ENCODE data around the gene COA3.
"Not testable (repeated sequence)": the region's sequence is repeated elsewhere in the genome, so short reads cannot be mapped to it uniquely, and the experiment has no call there.

The COA3 gene

DNA sequence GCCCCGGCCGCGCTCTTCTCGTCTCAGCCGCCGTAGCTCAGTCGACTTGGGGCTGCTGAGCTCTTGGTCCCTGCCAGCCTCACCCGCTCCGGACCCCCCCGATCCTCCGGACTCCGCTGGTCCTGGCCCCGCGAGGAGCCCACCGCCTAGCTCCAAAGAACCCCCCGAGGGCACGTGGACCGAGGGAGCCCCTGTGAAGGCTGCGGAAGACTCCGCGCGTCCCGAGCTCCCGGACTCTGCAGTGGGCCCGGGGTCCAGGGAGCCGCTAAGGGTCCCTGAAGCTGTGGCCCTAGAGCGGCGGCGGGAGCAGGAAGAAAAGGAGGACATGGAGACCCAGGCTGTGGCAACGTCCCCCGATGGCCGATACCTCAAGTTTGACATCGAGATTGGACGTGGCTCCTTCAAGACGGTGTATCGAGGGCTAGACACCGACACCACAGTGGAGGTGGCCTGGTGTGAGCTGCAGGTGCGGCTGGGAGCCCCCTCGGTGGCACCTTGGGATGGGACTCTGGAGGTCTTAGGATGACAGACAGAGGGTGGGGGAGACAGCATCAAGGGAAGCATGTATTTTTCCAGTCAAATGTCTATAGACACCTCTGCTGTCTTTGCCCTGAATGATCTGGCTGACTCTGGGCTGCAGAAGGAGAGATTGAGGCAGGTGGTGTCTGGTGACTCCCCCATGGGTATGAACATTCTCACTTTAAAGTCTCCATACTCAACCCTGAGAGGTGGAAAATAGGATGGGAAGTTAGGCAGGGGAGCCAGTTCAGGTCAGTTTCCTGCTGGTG lies 17.5 kb downstream of the COA3 start:
- no peak for DNase-seq

DNA sequence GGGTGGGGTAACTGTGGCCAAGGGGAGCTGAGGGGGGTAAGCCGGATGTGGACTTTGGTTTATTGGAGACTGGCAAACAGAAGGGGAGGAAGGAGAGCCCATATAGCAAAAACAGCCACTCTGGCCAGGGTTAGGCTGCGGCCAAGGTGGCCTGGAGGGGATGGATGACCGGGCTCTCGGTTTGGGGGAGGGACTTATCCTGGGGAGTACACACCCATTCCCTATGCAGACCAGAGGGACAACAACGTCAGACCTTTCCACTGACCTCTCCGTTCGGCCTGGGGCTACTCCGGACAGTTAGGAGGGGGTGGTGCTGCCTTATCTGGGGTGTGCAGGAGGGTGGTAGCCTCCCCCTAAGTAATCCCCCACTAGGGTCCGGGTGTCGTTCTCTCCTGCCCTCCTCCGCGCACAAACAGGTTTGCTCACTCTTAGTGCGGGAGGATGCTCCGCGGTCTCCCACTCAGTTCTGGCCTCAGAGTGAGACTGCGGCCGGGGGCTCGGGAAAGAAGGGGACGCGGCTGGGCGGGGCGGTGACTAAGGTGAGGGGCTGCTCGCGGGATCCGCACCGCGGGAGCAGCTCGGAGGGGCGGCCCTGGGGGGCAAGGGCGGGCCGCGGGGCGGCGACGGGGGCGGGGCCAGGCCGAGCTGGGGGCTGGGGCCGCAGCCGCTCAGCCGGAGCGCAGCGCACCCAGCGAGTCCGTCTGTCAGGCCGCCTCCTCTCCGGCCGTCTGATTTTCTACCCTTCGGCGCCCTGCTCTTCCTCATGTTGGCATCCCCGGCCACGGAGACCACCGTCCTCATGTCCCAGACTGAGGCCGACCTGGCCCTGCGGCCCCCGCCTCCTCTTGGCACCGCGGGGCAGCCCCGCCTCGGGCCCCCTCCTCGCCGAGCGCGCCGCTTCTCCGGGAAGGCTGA lies 18.3 kb downstream of the COA3 start, which contains the start of gene WNK4:
TSS of gene WNK4 (plus strand) at position 675 of the 915 bp plus-strand sequence. CDS start at position 764, 89 bp downstream.
- no peak for DNase-seq

DNA sequence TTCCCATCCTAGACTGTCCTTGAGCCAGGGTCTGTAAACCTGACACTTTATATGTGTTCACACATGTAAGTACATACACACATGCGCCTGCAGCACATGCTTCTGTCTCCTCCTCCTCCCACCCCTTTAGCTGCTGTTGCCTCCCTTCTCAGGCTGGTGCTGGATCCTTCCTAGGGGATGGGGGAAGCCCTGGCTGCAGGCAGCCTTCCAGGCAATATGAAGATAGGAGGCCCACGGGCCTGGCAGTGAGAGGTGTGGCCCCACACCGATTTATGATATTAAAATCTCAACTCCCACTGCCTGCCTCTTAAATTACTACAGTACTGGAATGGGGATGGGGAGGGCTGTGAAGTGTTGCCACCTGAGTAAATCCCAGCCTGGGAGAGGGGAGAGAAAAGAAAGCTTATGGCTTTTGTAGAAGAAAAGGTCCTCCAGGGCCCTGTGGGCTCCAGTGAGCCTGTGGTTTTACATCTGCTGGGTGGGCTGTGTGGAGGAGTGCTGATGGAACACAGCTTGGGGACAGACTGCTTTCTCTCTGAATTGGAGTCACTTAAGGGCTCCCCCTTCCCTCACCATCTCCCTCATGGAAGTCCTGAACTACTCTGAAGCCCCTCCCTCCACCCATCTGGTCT lies 19.1 kb downstream of the COA3 start:
- DNase-seq, result no peak

DNA sequence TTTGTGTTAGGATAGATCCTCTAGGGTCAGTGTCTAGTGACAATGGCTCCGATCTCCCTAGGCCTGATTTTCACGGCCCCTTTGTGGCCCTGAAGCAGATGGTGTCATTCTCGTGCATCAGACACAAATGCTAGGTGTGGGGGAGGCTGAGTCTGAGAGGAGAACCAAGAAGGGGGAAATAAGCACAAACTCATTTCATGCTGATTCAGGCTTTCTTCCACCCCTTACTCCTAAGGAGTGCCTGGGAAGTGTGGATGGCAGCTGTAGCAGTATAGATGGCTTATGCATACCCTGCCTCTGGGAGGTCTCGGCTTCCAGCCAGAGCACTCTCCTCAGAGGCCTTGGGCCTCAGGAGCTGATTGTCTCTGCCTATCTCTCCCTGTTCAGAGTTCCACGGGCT lies 19.9 kb downstream of the COA3 start:
- no peak for DNase-seq

DNA sequence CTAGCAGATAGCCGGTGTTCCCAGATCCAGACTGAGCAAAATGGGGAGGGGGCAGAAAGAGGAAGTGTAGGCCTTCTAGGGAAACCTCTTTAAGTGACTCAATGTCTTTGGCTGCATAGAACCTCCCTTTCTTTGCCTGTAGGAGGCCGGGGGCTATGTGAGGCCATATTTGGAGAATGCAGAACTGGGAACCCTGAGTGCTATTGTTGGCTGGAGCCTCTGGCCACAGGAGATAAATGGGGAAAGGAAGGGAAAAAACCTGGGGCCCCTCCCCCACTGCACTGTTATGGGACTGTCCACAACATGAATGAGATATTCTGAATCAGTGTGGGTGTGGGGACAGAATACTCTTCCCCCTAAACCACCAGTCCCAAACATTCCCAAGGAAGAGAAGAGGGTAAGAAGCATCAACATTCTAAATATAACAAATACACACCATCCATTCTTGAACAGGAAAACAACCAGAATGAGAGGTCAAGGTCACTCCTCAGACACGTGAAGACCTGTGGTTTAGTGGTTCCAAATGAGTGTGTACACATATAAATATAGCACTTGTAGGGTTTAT lies 22.9 kb downstream of the COA3 start:
- no peak for DNase-seq

DNA sequence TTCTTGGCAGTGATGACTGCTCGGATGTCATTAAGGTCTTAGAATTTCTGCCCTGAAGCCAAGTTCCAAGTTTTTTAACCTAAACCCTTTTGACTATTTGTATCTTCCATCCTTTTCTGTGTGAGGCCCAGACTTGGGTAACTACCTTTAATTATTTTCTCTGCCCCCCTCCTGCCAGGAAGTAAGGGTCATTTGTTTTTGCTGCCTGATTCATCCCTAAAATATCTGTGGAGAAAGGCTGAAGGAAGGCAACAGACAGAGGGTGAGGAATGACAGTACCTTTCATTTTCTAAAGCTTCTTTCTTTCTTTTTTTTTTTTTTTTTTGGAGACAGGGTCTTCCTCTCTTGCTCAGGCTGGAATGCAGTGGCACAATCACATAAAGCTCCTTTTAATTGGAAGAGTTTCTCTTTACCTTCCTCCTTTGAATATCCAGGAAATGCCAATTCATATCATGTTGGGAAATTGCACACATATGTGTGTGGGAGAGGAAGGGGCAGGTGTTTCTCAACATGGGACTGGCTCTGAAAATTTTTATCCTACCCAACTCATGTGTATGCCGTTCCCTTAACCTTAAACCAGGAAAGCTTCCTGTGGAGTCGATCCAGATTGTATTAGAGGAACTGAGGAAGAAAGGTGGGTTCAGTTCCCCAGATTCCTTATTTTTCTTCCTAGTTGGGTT lies 24.3 kb downstream of the COA3 start:
- no peak for DNase-seq

DNA sequence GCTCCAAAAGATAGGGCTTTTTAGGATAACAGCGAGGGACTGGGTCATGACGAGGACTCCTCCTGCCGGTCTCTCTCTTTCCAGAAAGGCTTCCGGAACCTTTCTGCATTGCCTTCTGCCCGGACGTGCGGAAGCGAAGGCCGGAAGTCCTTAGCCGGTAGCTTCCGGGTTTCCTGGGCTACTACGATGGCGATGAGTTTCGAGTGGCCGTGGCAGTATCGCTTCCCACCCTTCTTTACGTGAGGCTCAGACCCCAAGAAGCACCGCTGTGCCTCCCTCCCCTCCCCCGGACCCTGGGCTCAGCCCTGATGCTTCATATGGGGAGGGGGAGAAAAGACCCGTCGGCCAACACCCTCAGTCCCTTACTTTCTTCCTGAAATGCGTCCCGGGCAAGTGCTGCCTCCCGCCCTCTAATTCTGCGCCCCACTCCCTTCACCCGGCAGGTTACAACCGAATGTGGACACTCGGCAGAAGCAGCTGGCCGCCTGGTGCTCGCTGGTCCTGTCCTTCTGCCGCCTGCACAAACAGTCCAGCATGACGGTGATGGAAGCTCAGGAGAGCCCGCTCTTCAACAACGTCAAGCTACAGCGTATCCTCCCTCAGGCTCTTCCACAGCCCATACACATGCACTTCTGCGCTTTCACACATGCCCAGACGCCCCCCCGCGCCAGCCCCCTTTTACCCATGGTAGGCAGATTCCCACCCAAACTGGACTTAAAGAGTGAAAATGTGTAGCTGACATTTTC lies 25.0 kb downstream of the COA3 start, which contains the start of gene VPS25:
TSS of gene VPS25 (plus strand) at position 160 of the 746 bp plus-strand sequence. CDS start at position 187, 27 bp downstream.
- DNase-seq, result peak; percentile 62 to 70

DNA sequence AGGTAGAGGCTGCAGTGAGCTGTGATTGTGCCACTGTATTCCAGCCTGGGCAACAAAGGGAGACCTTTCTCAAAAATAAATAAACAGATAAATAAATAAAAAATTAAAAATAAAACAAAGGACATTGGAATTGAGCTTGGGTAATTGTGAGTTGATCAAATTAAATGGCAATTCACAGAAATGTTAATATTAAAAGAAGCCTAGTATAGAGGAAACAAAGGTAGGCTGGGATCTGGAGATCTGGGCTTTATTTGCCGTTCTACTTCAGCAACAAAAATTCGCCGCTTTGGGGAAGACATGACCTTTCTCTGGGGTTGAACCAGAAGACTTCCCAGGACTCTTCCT lies 25.6 kb downstream of the COA3 start:
- DNase-seq, result no peak

DNA sequence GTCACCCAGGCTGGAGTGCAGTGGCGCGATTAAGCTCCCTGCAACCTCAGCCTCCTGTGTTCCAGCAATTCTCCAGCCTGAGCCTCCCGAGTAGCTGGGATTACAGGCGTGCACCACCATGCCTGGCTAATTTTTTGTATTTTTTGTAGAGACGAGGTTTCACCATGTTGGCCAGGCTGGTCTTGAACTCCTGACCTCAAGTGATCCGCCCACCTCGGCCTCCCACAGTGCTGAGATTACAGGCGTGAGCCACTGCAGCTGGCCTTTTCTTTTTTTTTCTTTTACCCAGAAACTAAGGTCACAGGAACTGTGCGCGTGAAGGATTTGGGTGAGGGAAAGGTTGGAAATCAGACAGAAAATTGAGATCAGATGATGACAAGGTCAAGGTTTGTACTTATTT lies 28.5 kb downstream of the COA3 start:
- not testable (repeated sequence) for DNase-seq

DNA sequence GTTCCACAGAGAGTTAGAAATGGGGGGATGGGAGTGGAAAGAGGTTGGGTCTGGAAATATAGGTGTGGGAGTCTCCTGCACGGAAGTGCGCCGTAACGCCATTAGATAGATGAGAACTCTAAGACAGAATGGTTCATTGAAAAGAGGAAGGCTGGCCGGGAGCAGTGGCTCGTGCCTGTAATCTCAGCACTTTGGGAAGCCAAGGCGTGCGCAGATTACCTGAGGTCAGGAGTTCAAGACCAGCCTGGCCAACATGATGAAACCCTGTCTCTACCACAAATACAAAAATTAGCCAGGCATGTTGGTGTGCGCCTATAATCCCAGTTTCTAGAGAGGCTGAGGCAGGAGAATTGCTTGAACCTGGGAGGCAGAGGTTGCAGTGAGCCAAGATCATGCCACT lies 30.5 kb downstream of the COA3 start:
- DNase-seq, result not testable (repeated sequence)

DNA sequence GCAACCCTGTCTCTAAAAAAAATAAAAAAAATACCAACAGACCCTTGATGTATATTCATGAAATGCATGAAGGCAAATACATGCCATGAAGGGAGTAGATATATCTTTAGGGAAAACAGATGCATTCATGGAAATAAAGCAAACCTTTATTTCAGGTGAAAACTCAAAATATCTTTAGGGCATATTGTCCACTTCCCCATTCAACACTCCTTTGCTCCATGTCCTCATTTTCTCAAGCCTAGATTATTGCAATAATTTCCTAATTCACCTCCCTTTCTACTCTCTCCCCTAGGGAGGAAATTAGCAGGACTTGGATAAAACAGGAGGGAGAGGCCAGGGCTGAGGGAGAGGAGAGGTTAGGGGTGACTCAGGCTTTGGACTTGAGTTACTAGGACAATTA lies 31.0 kb downstream of the COA3 start:
- no peak for DNase-seq

DNA sequence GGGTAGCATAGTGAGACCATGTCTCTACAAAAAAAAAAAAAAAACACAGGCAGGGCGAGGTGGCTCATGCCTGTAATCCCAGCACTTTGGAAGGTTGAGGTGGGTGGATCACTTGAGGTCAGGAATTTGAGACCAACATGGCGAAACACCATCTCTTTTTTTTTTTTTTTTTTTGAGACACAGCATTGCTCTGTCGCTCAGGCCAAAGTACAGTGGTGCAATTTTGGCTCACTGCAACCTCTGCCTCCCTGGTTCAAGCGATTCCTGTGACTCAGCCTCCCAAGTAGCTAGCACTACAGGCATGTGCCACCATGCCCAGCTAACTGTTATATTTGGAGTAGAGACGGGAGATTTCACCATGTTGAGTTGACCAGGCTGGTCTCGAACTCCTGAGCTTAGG lies 32.4 kb downstream of the COA3 start:
- DNase-seq, result no peak

DNA sequence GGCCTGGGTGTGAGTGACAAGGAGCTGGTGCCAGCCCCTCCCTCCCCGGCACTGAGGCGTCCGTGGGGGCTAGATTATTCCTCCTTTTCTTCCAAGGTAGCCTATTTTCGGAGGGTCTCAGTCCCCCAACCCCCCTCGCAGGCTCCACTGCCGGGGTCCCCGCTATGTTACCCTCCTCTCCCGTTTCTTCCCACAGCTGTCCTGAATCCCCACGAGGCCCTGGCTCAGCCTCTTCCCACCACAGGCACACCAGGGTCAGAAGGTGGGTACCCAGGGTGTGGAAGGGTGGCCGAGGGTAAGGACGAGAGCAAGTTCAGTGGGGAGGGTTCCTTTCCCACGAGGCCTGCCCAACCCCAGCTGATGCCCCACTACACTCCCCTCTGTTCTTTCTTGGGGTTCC lies 36.9 kb downstream of the COA3 start:
- DNase-seq, result no peak

DNA sequence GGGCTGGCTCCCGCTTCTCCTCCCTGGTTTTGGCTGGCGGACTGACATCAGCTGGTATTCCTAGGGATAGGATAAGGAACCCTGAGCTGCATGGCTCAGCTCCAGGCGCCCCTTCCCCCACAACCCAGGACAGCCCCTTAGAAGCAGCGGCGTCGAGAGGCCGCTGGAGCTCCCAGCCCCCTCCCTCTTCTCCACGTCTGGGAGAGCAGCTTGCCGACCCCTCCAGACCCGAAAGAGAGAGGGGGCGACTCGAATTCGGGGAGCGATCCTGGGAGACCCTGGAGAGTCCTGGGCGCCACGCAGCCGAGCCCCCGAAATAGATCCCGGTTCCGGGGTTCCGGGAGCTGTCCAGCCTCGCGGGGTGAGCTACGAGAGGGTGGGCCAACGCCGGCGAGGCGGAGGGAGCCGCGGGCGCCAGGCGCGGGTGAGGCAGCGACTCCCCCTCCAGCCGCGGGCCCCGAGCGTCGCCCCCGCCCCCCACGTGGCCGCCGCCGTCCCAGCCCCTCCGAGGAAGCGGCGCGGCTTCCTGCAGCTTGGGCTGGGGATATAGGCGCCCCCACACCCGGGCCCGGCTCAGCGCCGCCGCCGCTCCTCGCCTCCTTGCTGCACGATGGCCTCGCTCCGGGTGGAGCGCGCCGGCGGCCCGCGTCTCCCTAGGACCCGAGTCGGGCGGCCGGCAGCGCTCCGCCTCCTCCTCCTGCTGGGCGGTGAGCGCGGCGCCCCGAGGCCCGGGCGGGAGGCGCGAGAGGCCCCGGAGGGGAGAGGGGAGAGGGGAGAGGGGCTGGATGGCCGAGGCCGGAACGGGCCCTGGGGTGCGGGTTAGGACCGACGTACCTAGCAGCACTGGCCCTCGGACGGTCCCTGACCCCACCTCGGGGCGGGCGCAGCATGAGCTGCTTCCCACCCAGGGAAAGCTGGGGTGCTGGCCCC lies 37.6 kb downstream of the COA3 start, which contains the start of gene RAMP2:
TSS of gene RAMP2 (plus strand) at position 576 of the 930 bp plus-strand sequence. CDS start at position 611, 35 bp downstream.
- DNase-seq, result no peak

DNA sequence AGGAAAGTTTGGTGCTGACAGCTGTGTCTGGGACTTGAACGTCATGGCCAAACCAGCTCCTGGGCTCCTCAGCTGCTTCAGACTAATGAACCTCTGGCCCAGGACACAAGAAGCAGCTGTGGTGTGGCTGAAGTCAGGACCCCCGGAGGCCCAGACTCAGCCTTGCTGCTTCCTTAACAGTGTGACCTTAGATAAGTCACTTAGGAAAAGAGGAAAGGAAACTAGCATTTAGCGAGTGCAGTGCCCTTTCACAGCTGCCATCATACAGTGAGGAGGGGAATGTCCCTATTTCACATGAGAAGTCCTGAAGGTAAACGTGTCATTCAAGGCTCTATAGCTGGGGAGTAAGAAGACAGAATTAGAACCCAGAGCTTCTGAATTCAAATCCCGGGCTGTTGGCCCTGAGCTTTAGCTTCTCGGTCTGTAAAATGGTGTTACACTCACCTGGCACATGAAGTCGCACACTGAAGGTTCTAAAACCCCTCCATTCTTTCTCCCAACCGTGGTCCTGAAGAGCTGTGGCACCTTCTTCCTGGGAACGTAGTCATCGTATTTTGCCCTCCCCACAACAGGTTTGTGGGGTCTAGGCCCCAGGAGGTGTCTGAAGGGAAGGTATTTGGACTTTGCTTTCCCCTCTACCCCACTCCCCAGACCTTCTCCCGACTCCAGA lies 38.4 kb downstream of the COA3 start:
- DNase-seq, result no peak

DNA sequence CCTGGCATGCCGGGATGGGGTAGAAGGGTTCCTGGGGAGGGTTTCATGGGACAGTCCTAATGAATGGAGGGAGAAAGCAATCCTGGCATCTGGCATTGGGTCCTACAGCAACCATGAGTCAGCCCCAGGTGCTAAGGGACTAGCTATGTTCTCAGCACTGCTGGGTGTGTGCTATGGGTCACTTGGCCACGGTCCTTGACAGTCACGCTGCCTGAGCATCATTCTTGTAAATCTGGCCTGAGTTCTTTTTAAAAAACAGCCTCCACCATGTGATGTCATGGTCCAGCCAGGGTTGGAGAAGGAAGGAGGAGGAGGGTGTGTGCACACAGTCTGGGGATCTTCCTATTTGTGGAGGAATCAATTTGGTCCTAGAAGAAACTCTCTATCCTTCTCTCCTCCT lies 43.7 kb downstream of the COA3 start:
- no peak for DNase-seq

DNA sequence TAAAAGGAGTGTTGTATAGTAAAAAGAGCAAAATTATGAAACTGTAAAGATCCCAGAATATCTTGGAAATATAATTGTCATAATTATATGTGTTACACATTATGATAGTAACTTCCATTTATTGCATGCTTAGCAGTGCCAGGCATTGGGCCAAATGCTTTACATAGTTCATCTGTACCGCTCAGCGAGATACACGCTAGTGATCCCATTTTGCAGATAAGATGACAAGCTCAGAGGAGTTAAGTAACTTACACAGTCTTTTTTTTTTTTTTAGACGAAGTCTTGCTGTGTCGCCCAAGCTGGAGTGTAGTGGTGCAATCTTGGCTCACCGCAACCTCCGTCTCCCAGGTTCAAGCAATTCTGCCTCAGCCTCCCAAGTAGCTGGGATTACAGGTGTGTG lies 46.9 kb downstream of the COA3 start:
- no peak for DNase-seq

DNA sequence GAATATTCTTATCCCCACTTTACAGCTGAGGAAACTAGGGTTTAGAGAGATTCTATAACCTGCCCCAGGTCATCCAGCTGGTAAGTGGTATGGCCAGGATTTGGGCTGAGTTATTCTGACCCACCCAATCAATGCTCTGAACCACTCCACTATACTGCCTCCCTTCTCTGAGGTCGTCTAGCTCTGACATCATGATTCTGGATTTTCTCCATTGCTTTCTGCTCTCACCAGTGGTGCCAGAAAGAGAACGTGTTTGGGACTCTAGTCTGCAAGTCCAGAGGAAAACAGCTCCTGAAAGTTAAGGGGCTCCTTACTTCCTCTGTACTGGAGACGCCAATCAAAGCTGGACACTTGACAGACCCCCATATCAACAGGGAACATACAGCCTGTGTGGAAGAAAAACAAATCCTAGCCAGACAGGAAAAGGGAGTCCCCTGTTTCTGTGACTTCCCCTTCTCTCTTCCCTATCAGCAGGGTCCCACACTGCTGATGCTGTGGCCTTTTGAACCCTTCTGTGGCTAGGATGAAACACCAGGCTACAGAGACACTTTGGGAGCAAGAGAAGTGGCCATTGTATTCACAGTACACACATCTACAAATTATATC lies 47.7 kb downstream of the COA3 start:
- no peak for DNase-seq

All from stimulated activated CD4-positive, alpha-beta T cell treated with anti-CD3 and anti-CD28 coated beads, Interleukin-2, amount 100 ng/mL, for 48 hours (primary cell).